ENCODE data around the gene KDM3B.
"Not testable (repeated sequence)": the region's sequence is repeated elsewhere in the genome, so short reads cannot be mapped to it uniquely, and the experiment has no call there.

KDM3B gene

GRCh38 chr5:138360941-138361452, 8.5 kb downstream of the KDM3B start:
- no peak for TF ChIP-seq ZNF274 (IDR thresholded peaks at IDR 0.05; ENCODE audit: low read depth, low read length)
- H3K4me3 ChIP-seq (ENCODE audit: low read length) = no peak overlapping the region

GRCh38 chr5:138364576-138364975, 12.1 kb downstream of the KDM3B start:
- no peak overlapping the region for H3K4me3 ChIP-seq (ENCODE audit: low read length)
- TF ChIP-seq ZNF274 (IDR thresholded peaks at IDR 0.05; ENCODE audit: low read depth, low read length) = no peak

- TF ChIP-seq ZNF274 (IDR thresholded peaks at IDR 0.05; ENCODE audit: low read depth, low read length) = no peak
- H3K4me3 ChIP-seq (ENCODE audit: low read length) = no peak overlapping the region
Observed at GRCh38 chr5:138366632-138367382, 14.3 kb downstream of the KDM3B start.

- TF ChIP-seq ZNF274 (IDR thresholded peaks at IDR 0.05; ENCODE audit: low read depth, low read length) = no peak
- H3K4me3 ChIP-seq (ENCODE audit: low read length) = no peak overlapping the region
Observed at GRCh38 chr5:138369261-138369660, 16.8 kb downstream of the KDM3B start.

DNA sequence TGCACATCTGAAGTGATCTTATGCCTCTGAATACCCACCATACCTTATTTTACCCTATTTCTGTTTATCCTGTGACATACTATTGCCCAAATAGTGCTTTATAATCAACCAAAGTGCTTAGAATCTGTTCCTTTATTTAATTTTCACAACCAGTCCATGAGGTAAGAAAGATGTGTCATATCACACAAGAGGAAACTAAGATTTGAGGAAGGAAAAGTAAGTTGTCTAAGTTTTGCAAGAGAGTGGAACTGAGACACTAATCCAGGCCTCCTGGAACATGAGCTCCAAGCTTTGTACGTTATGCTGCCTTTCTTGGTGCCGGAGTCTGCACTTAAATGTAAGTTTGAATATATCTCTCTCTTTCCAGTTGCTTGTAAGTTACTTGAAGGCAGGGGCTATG, 17.2 kb downstream of the KDM3B start:
- no peak for TF ChIP-seq ZNF274 (IDR thresholded peaks at IDR 0.05; ENCODE audit: low read depth, low read length)
- no peak overlapping the region for H3K4me3 ChIP-seq (ENCODE audit: low read length)

GRCh38 chr5:138370537-138370936, 18.1 kb downstream of the KDM3B start:
- no peak overlapping the region for H3K4me3 ChIP-seq (ENCODE audit: low read length)
- no peak for TF ChIP-seq ZNF274 (IDR thresholded peaks at IDR 0.05; ENCODE audit: low read depth, low read length)

DNA sequence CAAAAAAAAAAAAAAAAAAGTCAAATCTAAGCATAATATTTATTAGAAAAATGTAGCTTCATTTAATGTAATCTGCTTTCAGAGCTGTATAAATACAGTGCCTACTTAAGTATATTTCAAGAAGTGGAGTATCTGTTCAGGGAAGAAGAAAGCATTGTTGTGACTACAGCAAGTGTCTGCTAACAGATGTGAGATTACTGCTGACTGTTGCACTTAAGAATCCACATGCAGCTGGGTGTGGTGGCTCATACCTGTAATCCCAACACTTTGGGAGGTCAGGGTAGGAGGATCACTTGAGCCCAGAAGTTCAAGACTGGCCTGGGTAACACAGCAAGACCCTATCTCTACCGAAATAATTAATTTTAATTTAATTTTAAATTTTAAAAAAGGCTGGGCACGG, 19.0 kb downstream of the KDM3B start:
- TF ChIP-seq ZNF274 (IDR thresholded peaks at IDR 0.05; ENCODE audit: low read depth, low read length) = no peak
- no peak overlapping the region for H3K4me3 ChIP-seq (ENCODE audit: low read length)

- no peak for TF ChIP-seq ZNF274 (IDR thresholded peaks at IDR 0.05; ENCODE audit: low read depth, low read length)
Observed at GRCh38 chr5:138372225-138372624, 19.7 kb downstream of the KDM3B start.

DNA sequence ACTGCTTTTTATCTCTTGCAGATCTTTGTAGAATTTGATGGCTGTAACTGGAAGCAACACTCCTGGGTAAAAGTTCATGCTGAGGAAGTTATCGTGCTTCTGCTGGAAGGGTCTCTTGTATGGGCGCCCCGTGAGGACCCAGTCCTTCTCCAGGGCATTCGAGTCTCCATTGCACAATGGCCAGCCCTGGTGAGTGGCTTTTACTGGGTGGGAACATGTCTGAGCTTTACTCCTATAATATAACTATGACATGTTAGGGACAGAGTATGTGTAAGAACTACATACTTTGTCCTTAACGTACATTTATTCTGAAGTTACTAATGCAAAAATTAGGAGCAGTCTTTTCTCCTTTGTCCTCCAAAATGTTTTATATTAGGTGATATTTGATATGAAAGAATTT, 20.2 kb downstream of the KDM3B start:
- no peak overlapping the region for H3K4me3 ChIP-seq (ENCODE audit: low read length)
- no peak for TF ChIP-seq ZNF274 (IDR thresholded peaks at IDR 0.05; ENCODE audit: low read depth, low read length)

More at GRCh38 chr5:138372225-138372624, 19.7 kb downstream of the KDM3B start:
- H3K4me3 ChIP-seq (ENCODE audit: low read length) = no peak overlapping the region

GRCh38 chr5:138382347-138382746, 29.9 kb downstream of the KDM3B start:
- TF ChIP-seq ZNF274 (IDR thresholded peaks at IDR 0.05; ENCODE audit: low read depth, low read length) = no peak
- no peak overlapping the region for H3K4me3 ChIP-seq (ENCODE audit: low read length)

GRCh38 chr5:138385660-138386059, 33.2 kb downstream of the KDM3B start:
- no peak for TF ChIP-seq ZNF274 (IDR thresholded peaks at IDR 0.05; ENCODE audit: low read depth, low read length)
- no peak overlapping the region for H3K4me3 ChIP-seq (ENCODE audit: low read length)

- TF ChIP-seq ZNF274 (IDR thresholded peaks at IDR 0.05; ENCODE audit: low read depth, low read length) = no peak
- no peak overlapping the region for H3K4me3 ChIP-seq (ENCODE audit: low read length)
Observed at GRCh38 chr5:138386290-138386689, 33.8 kb downstream of the KDM3B start.

DNA sequence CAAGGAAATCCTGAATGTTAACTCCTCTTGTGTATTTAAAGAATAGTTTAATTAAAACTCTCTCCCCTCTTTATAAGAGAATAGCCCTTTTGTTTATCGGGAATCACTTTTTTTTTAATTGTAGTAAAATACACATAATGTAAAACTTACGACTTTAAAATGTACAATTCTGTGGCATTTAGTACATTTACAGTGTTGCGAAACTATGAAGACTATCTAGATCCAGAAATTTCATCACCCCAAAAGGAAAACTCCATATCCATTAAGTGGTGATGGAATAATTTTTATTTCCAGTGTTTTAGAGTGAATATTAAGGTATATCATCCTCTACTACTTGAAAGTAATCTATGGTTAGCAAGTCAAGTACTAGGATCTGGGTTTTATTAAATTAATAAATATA, 36.8 kb downstream of the KDM3B start:
- TF ChIP-seq ZNF274 (IDR thresholded peaks at IDR 0.05; ENCODE audit: low read depth, low read length) = no peak
- no peak overlapping the region for H3K4me3 ChIP-seq (ENCODE audit: low read length)

DNA sequence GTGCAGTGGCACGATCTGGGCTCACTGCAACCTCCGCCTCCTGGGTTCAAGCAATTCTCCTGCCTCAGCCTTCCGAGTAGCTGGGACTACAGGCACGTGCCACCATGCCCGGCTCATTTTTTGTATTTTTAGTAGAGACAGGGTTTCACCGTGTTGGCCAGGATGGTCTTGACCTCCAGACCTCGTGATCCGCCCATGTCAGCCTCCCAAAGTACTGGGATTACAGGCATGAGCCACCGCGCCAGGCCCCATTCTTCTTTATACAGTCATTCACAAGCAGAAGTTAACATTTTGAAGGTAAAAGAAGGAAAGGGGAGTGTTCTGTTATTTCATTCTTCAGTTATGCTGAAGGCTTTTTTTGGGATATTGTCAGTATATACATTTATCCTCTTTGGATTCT, 37.4 kb downstream of the KDM3B start:
- not testable (repeated sequence) for H3K4me3 ChIP-seq (ENCODE audit: low read length)

DNA sequence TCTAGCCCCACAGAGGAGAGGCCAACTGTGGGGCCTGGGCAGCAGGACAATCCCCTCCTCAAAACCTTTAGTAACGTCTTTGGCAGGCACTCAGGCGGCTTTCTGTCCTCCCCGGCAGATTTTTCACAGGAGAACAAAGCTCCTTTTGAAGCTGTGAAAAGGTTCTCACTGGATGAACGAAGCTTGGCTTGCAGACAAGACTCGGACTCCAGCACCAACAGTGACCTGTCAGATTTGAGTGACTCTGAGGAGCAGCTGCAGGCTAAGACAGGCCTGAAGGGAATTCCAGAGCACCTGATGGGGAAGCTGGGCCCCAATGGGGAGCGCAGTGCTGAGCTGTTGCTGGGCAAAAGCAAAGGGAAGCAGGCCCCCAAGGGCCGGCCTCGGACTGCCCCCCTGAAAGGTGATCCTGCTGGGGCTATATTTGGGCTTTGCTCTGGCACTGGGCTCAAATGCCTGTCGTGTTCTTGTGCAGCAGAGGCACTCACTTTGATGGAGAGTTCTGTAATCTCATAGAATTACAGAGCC, 39.4 kb downstream of the KDM3B start:
- no peak for TF ChIP-seq ZNF274 (IDR thresholded peaks at IDR 0.05; ENCODE audit: low read depth, low read length)
- H3K4me3 ChIP-seq (ENCODE audit: low read length) = no peak overlapping the region
